ENCODE results near the gene PHF1.

PHF1 gene

GRCh38 chr6:33459226-33459625, 48.4 kb downstream of the PHF1 start:
- no peak for DNase-seq

Data from NCI-H1105 (cell line).